H1 (cell line): ENCODE results near the gene VIPAS39.

Source experiments
- CBX5 ChIP-seq: fragments of 300-800, 300-1000 bp; sonication (generic); IDR thresholded peaks from 2 replicates; pipeline ENCODE4 v1.7.1; 2016; ENCODE audit warnings: antibody characterized with exemption, low read length, low read depth
- CHD1 ChIP-seq: IDR thresholded peaks from 2 replicates; pipeline ENCODE4 v1.6.1; 2012; ENCODE audit warnings: low read depth, low read length, improper control_type of control experiment
- CHD2 ChIP-seq: IDR thresholded peaks from 2 replicates; pipeline ENCODE4 v1.6.1; 2012; ENCODE audit warnings: low read length, improper control_type of control experiment
- CREB1 ChIP-seq: IDR thresholded peaks from 2 replicates; pipeline ENCODE4 v1.6.1; 2012; ENCODE audit warnings: inconsistent platforms
- FOSL1 ChIP-seq: IDR thresholded peaks from 2 replicates; pipeline ENCODE4 v1.6.1; 2011; ENCODE audit warnings: mild to moderate bottlenecking, low read depth, low read length, moderate library complexity; ENCODE audit not compliant: insufficient read depth
- POLR2AphosphoS5 ChIP-seq: IDR thresholded peaks from 2 replicates; pipeline ENCODE4 v1.6.1; 2011; ENCODE audit warnings: low read depth, low read length
- SIN3A ChIP-seq, 2 experiments: IDR thresholded peaks in 1 of 2; conservative IDR thresholded peaks in 1 of 2; 2 replicates each; pipeline ENCODE4 v1.6.1; 2011 to 2012; ENCODE audit warnings: low read length in 2 of 2, improper control_type of control experiment in 1 of 2, low read depth in 1 of 2, mild to moderate bottlenecking in 1 of 2
- SP1 ChIP-seq: IDR thresholded peaks from 2 replicates; pipeline ENCODE4 v1.6.1; 2011; ENCODE audit warnings: low read depth, low read length
- TAF1 ChIP-seq: IDR thresholded peaks from 2 replicates; pipeline ENCODE4 v1.6.1; 2011; ENCODE audit warnings: mild to moderate bottlenecking, low read depth, low read length
- TBP ChIP-seq: IDR thresholded peaks from 2 replicates; pipeline ENCODE4 v1.6.1; 2011; ENCODE audit warnings: low read depth, low read length, improper control_type of control experiment
- TEAD4 ChIP-seq: IDR thresholded peaks from 2 replicates; pipeline ENCODE4 v1.6.1; 2012; ENCODE audit warnings: low read depth, low read length, inconsistent platforms, mixed read lengths

DNA sequence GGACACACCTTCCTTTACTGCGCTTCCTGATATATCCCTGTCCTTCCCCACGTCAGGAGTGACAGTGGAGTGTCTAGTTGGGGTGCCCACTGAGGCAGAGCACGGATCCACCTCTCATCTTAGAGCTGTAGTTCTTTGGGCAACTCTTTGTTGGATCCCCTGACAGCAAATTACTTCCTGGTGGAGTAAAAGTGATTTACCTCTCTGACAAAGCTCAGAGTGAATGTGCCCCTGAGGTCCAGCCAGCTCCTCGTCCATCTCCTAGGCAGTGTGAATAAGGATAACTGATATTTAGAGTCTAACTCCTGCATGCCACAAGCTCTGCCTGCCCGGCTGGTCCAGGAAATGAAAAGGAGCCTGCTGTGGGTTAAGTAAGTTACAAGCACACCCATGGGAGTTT lies 16.5 kb upstream of the VIPAS39 start:
- TF ChIP-seq TAF1 (no peak), POLR2AphosphoS5 (no peak), TEAD4 (no peak), CREB1 (no peak), SIN3A (conservative IDR thresholded peaks at IDR 0.05 in 1 of 2, IDR thresholded peaks at IDR 0.05 in 1 of 2; ENCODE audit: low read depth in 1 of 2, low read length in 2 of 2) (no peak), FOSL1 (no peak), SP1 (no peak), CHD2 (no peak), CBX5 (no peak), TBP (no peak), CHD1 (no peak)
